Stimulated activated CD4-positive, alpha-beta T cell treated with anti-CD3 and anti-CD28 coated beads, Interleukin-2, amount 100 ng/mL, for 48 hours (primary cell): ENCODE results near the gene CHRNA5.

ENCODE experiments used
- DNase-seq, 2 donors: peaks; one replicate each; pipeline ENCODE4 v3.0.0-alpha.2; 2020

The CHRNA5 gene

DNA sequence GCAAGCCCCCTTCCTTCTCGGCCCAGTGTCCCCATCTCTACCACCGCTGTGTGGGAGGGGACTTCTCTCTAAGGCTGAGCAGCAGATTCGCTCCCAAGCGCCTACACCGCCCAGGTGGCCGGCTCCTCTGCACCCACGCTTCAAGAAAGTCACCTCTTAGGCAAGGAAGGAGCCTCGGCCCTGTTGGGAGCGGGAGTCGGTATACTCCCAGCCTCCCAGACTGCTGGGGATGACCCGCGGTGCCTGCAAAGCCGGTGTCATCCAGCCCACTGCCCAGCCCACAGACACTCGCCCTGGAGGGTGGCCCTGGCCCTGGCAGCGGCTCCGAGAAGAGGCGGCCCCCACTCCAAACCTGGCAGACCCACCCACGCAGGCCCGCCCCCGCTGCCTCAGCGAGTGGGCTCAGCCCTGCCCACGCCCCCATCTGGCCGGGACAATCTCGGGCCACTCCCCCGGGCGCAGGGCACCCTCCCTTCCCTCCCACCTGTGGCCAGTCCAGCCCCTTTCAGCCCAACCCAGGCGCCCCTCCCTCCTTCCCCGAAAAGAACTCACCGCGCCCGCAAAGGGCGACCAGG, 75.3 kb downstream of the CHRNA5 start:
- no peak for DNase-seq

DNA sequence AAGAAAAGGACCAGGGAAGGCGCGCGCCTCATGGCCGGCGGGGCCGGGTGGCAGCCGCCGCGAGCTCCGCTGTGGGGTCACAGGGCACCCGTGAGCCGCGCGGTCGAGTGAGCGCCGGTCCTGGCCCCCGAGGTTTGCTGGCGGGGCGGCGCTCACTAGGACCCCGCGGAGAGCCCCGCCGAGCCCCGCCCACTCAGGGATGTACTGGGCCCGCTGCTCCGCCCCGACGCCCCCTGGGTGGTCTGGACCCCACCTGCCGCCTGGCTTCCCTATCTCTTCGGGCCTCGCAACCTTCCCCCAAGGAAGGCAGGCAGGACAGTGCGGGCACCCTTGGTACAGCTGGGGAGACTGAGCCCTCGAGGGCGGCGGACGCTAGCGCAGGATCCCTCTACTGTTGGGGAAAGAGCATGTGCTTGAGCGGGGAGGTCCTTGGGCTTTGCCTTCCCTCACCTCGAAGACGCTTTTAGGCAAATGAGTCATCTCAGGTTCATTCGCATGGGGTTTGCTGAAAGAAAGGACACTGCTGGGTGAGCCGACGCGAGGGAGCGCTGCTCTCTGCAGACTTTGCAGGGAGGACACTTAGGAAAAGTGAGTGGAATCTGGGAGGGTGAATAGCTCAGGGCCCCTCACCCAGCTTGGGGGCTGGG, 75.9 kb downstream of the CHRNA5 start, which contains the start of gene CHRNB4:
Gene CHRNB4 (minus strand): TSS at position 109 of the 647 bp plus-strand sequence. CDS start 77 bp downstream, at position 32.
- no peak for DNase-seq

GRCh38 chr15:78641749-78642275, 76.5 kb downstream of the CHRNA5 start:
- no peak for DNase-seq

GRCh38 chr15:78642331-78642730, 77.0 kb downstream of the CHRNA5 start:
- DNase-seq, result no peak
